IMR-90 (cell line): ENCODE data around the gene PCED1B. TPM values are rescaled to one million over a fixed set of nuclear protein-coding genes. Genes with fewer than 3 reads are reported as not detected.

ENCODE experiments used
- ATAC-seq: fragments of 200-7000 bp; cut with Tn5 transposase; 2 replicates; pipeline ENCODE4 v1.9.1; 2020; ENCODE audit warnings: low read depth, mild to moderate bottlenecking, moderate library complexity
- BruUV-seq: library from RNA; stranded (reverse); fragments of 400-500 nt; replicated peaks from 2 replicates; lab custom pipeline; 2021; lab: Mats Ljungman, UMichigan
- CTCF ChIA-PET: fragments of 300-600 bp; formaldehyde crosslinking; extraction: SDS; loops from one replicate; lab custom pipeline; 2021; ENCODE audit warnings: antibody characterized with exemption; lab: Yijun Ruan, JAX
- POLR2A ChIA-PET: fragments of 300-600 bp; sonication (Branson Sonifier 250); formaldehyde crosslinking; loops from one replicate; lab custom pipeline; 2022; ENCODE audit warnings: antibody characterized with exemption; ENCODE audit not compliant: unreplicated experiment; lab: Charles Lee
- DNase-seq: peaks from one replicate; pipeline ENCODE4 v3.0.0; 2013
- H2AFZ ChIP-seq: replicated peaks from 2 replicates; pipeline ENCODE3; 2013; ENCODE audit warnings: low read length, mild to moderate bottlenecking; ENCODE audit not compliant: poor library complexity
- H2AK5ac ChIP-seq: 2 replicates; pipeline ENCODE4 v1.6.1; 2013; ENCODE audit warnings: low read depth, low read length, inconsistent platforms
- H2AK9ac ChIP-seq: replicated peaks from 2 replicates; pipeline ENCODE3; 2013; ENCODE audit warnings: mild to moderate bottlenecking, low read depth, low read length, moderate library complexity; ENCODE audit not compliant: poor library complexity
- H2BK120ac ChIP-seq: 2 replicates; pipeline ENCODE4 v1.6.1; 2013; ENCODE audit warnings: low read depth, low read length, inconsistent platforms
- H2BK15ac ChIP-seq: 3 replicates; pipeline ENCODE4 v1.6.1; 2013; ENCODE audit warnings: low read depth, low read length, inconsistent platforms
- H2BK20ac ChIP-seq: 2 replicates; pipeline ENCODE4 v1.6.1; 2013; ENCODE audit warnings: low read depth, mild to moderate bottlenecking, inconsistent platforms, low read length, moderate library complexity
- H2BK5ac ChIP-seq: 2 replicates; pipeline ENCODE4 v1.6.1; 2013; ENCODE audit warnings: mild to moderate bottlenecking, low read depth, low read length, inconsistent platforms; ENCODE audit not compliant: poor library complexity, severe bottlenecking
- H3K14ac ChIP-seq: replicated peaks from 2 replicates; pipeline ENCODE4 v1.6.1; 2013; ENCODE audit warnings: low read depth, low read length, inconsistent platforms
- H3K18ac ChIP-seq: 2 replicates; pipeline ENCODE4 v1.6.1; 2013; ENCODE audit warnings: low read depth, low read length, control low read depth
- H3K23ac ChIP-seq: 2 replicates; pipeline ENCODE4 v1.6.1; 2013; ENCODE audit warnings: low read depth, low read length, inconsistent platforms
- H3K27ac ChIP-seq: 2 replicates; pipeline ENCODE4 v1.5.1; 2013; ENCODE audit warnings: mild to moderate bottlenecking, control low read depth, low read length; ENCODE audit not compliant: insufficient read depth
- H3K27me3 ChIP-seq: 2 replicates; pipeline ENCODE4 v1.6.1; 2013; ENCODE audit warnings: low read length; ENCODE audit not compliant: control insufficient read depth, insufficient read depth
- H3K36me3 ChIP-seq: 2 replicates; pipeline ENCODE4 v1.6.1; 2013; ENCODE audit warnings: low read length, mixed read lengths; ENCODE audit not compliant: control insufficient read depth, insufficient read depth
- H3K4ac ChIP-seq: 2 replicates; pipeline ENCODE4 v1.6.1; 2013; ENCODE audit warnings: low read depth, low read length, inconsistent platforms
- H3K4me1 ChIP-seq: 2 replicates; pipeline ENCODE4 v1.6.1; 2013; ENCODE audit warnings: low read length, mixed read lengths; ENCODE audit not compliant: control insufficient read depth, insufficient read depth
- H3K4me2 ChIP-seq: 2 replicates; pipeline ENCODE4 v1.6.1; 2013; ENCODE audit warnings: low read depth, mild to moderate bottlenecking, control low read depth, low read length, moderate library complexity
- H3K4me3 ChIP-seq: 2 replicates; pipeline ENCODE4 v1.5.1; 2013; ENCODE audit warnings: low read depth, mild to moderate bottlenecking, control low read depth, low read length, moderate library complexity; ENCODE audit not compliant: insufficient read depth
- H3K56ac ChIP-seq: 2 replicates; pipeline ENCODE4 v1.6.1; 2013; ENCODE audit warnings: low read length, inconsistent platforms; ENCODE audit not compliant: insufficient read depth; ENCODE audit errors: extremely low read depth
- H3K79me1 ChIP-seq, 2 experiments: 2 replicates each; pipeline ENCODE4 v1.6.1; 2013; ENCODE audit warnings: low read length in 2 of 2, inconsistent platforms in 1 of 2, low read depth in 1 of 2
- H3K9ac ChIP-seq: 2 replicates; pipeline ENCODE4 v1.6.1; 2013; ENCODE audit warnings: low read depth, low read length, control low read depth
- H3K9me1 ChIP-seq: 2 replicates; pipeline ENCODE4 v1.6.1; 2013; ENCODE audit warnings: low read length, inconsistent platforms; ENCODE audit not compliant: insufficient read depth
- H3K9me3 ChIP-seq: 2 replicates; pipeline ENCODE4 v1.6.1; 2013; ENCODE audit warnings: low read length; ENCODE audit not compliant: control insufficient read depth, insufficient read depth
- H4K20me1 ChIP-seq: 2 replicates; pipeline ENCODE4 v1.6.1; 2013; ENCODE audit warnings: low read length, inconsistent platforms; ENCODE audit not compliant: insufficient read depth
- H4K5ac ChIP-seq: 2 replicates; pipeline ENCODE4 v1.6.1; 2013; ENCODE audit warnings: mild to moderate bottlenecking, low read depth, low read length, control low read depth
- H4K8ac ChIP-seq, 2 experiments: 2 replicates each; pipeline ENCODE4 v1.6.1; 2013; ENCODE audit warnings: low read depth in 2 of 2, low read length in 2 of 2, control low read depth in 1 of 2, inconsistent platforms in 1 of 2
- H4K91ac ChIP-seq: 2 replicates; pipeline ENCODE4 v1.6.1; 2013; ENCODE audit warnings: low read depth, low read length, inconsistent platforms; ENCODE audit not compliant: insufficient read depth
- BHLHE40 ChIP-seq: fragments of 150-350 bp; IDR thresholded peaks from 2 replicates; pipeline ENCODE4 v1.6.1; 2016; ENCODE audit warnings: mild to moderate bottlenecking, low read depth, low read length
- CEBPB ChIP-seq: IDR thresholded peaks from 2 replicates; pipeline ENCODE4 v1.6.1; 2012; ENCODE audit warnings: low read depth, low read length, improper control_type of control experiment
- CHD1 ChIP-seq: IDR thresholded peaks from 2 replicates; pipeline ENCODE4 v1.6.1; 2012; ENCODE audit warnings: low read depth, low read length, improper control_type of control experiment
- ELK1 ChIP-seq: fragments of 150-350 bp; IDR thresholded peaks from 2 replicates; pipeline ENCODE4 v1.6.1; 2016; ENCODE audit warnings: low read depth, mild to moderate bottlenecking, low read length, moderate library complexity, borderline replicate concordance
- FOS ChIP-seq: fragments of 150-350 bp; IDR thresholded peaks from 2 replicates; pipeline ENCODE4 v1.6.1; 2016; ENCODE audit warnings: low read depth, low read length
- MAZ ChIP-seq: IDR thresholded peaks from 2 replicates; pipeline ENCODE4 v1.6.1; 2012; ENCODE audit warnings: low read depth, mild to moderate bottlenecking, low read length, improper control_type of control experiment, moderate library complexity, borderline replicate concordance
- MXI1 ChIP-seq: IDR thresholded peaks from 2 replicates; pipeline ENCODE4 v1.6.1; 2012; ENCODE audit warnings: low read depth, mild to moderate bottlenecking, low read length, moderate library complexity, borderline replicate concordance
- RAD21 ChIP-seq: IDR thresholded peaks from 2 replicates; pipeline ENCODE4 v1.6.1; 2012; ENCODE audit warnings: low read length, improper control_type of control experiment
- RCOR1 ChIP-seq: IDR thresholded peaks from 2 replicates; pipeline ENCODE4 v1.6.1; 2012; ENCODE audit warnings: mild to moderate bottlenecking, low read length, improper control_type of control experiment; ENCODE audit not compliant: insufficient replicate concordance
- RFX5 ChIP-seq: IDR thresholded peaks from 2 replicates; pipeline ENCODE4 v1.8.0; 2012; ENCODE audit warnings: low read depth, mild to moderate bottlenecking, low read length, moderate library complexity
- USF2 ChIP-seq: fragments of 150-350 bp; IDR thresholded peaks from 2 replicates; pipeline ENCODE4 v1.6.1; 2017; ENCODE audit warnings: mild to moderate bottlenecking, antibody characterized with exemption, low read length, low read depth
- WGBS, 2 experiments: methylation state at CpG; one replicate each; pipeline versions ENCODE4 v1.1.5 to v1.1.7; 2013; ENCODE audit warnings: missing lambda C conversion rate in 2 of 2; ENCODE audit not compliant: insufficient read length in 1 of 2; ENCODE audit errors: extremely low coverage in 2 of 2; 5-methylcytosine and 5-hydroxymethylcytosine counted together
- dilution Hi-C: fragments of 300-500 bp; cut with HindIII; formaldehyde crosslinking; loops from one replicate; pipeline ENCODE4 v1.14.3; 2018; ENCODE audit warnings: low sequenced_read_pairs; ENCODE audit not compliant: unreplicated experiment
- in situ Hi-C: fragments of 300-500 bp; cut with MboI; formaldehyde crosslinking; loops from 3 replicates; pipeline ENCODE4 v1.14.3; 2019; ENCODE audit warnings: low sequenced_read_pairs, inconsistent platforms, mixed read lengths
- intact Hi-C: fragments of 100-400 bp; cut with micrococcal nuclease; formaldehyde crosslinking; loops from 2 replicates; pipeline ENCODE4 v1.10.0; 2022
- polyA plus RNA-seq, 3 experiments: library from polyadenylated mRNA; depleted of rRNA; stranded (reverse); fragments of >200 nt; gene quantifications; 2 replicates each; pipeline ENCODE4 v1.2.3, GENCODE V29; 2012; ENCODE audit warnings: low replicate concordance in 1 of 3
- total RNA-seq: library from RNA; depleted of rRNA; stranded (reverse); fragments of >200 nt; gene quantifications from 2 replicates; pipeline ENCODE4 v1.2.3, GENCODE V29; 2012

Gene PCED1B
- total and polyA plus RNA-seq, 2 of the 4 experiments (the other 2 are of a cell fraction): 0.36 to 2.6 TPM

- Histone ChIP-seq H3K56ac (no peak overlapping the region), H4K5ac (no peak overlapping the region), H4K91ac (no peak overlapping the region), H3K9me1 (peaks cover 9% of the 10 kb centered on the region; the same call in 1 of the 2 replicates), H3K27me3 (no peaks in the 10 kb centered on the region), H3K18ac (no peak overlapping the region), H2BK15ac (no peak overlapping the region), H3K23ac (no peak overlapping the region), H2BK20ac (no peak overlapping the region), H3K4me3 (no peak overlapping the region), H3K14ac (no peak overlapping the region), H3K9ac (no peak overlapping the region), H3K79me1 (no peaks in the 10 kb centered on the region; a peak in 1 of 4 replicates), H4K20me1 (no peaks in the 10 kb centered on the region), H3K4me1 (no peaks in the 10 kb centered on the region), H3K4me2 (no peak overlapping the region), H3K9me3 (no peaks in the 10 kb centered on the region), H2AFZ (no peak overlapping the region), H2AK5ac (no peak overlapping the region), H3K4ac (no peak overlapping the region), H2BK120ac (no peak overlapping the region), H3K27ac (no peak overlapping the region), H3K36me3 (no peaks in the 10 kb centered on the region), H2AK9ac (no peak overlapping the region), H4K8ac (no peak overlapping the region), H2BK5ac (no peak overlapping the region)
- in situ Hi-C loops: no loop called here
- ATAC-seq (no peak), DNase-seq (no peak)
- intact Hi-C loops: no loop called here
- dilution Hi-C loops: no loop called here
- no peak for TF ChIP-seq MXI1
- TF ChIP-seq USF2: no peak
- TF ChIP-seq RCOR1: no peak
- TF ChIP-seq ELK1: no peak
- no peak for TF ChIP-seq RAD21
- TF ChIP-seq CHD1: no peak
- TF ChIP-seq CEBPB: no peak
- TF ChIP-seq MAZ: no peak
- no peak for TF ChIP-seq BHLHE40
- TF ChIP-seq FOS: no peak
- TF ChIP-seq RFX5: no peak
- POLR2A ChIA-PET: no interaction called here
- CTCF ChIA-PET: no interaction called here
- WGBS, 2 experiments: no CpG with 5 or more reads among the region's 3 CpGs
- BruUV-seq: no TSS peak
Observed at GRCh38 chr12:47213396-47213795, 134.0 kb downstream of the PCED1B start.
